GM18520 (cell line): Measurements from ENCODE around the gene TBCEL.
"Not testable (repeated sequence)": the region's sequence is repeated elsewhere in the genome, so short reads cannot be mapped to it uniquely, and the experiment has no call there.

Experiments
- ATAC-seq: cut with Tn5 transposase; IDR thresholded peaks from one replicate; pipeline ENCODE4 v1.9.1; 2021; ENCODE audit not compliant: unreplicated experiment

The TBCEL gene

DNA sequence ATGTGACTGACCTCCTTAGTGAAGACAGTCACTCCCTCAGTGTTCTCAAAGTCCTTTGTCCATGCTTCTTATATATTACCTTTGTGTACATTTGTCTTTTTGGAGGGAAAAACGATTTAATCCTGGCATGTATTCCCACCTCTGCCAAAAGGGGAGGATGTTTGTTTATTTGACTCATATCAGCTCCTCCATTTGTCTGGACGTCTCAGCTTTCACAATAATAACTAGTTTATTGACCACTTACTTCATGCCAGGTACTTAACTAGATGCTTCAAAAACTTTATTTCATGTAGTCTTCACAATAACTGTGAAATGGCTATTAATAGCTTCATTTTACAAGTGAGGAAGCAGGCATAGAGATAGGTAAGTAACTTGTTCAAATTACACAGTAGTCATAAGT, 5.3 kb downstream of the TBCEL start:
- no peak for ATAC-seq

DNA sequence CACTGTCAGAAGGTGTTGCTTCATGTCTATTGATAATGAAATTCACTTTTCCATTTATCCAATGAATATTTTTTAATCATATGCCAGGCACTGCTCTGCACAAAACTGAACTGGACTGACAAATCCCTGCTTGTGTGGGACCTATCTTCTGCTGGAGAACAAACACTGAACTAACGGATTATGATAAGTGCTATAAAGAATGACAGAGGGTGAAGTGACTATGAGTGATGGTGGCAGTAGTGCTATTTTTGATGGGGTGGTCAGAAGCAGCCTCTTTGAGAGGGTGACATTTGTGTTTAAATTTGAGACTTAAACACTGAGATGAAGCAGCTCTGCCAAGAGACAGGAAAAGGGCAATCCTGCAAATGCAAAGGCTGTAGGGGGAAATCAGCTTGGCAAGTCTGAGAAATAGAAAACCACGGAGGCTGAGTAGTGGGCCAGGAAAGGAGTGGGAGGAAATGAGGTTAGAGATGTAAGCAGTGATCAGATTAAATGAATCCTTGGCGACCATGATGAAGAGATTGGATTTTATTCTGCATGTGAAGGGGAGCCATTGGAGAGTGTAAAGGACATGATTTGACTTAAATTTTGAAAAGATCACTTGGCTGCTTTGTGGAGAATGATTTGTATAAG, 6.0 kb downstream of the TBCEL start:
- no peak for ATAC-seq

DNA sequence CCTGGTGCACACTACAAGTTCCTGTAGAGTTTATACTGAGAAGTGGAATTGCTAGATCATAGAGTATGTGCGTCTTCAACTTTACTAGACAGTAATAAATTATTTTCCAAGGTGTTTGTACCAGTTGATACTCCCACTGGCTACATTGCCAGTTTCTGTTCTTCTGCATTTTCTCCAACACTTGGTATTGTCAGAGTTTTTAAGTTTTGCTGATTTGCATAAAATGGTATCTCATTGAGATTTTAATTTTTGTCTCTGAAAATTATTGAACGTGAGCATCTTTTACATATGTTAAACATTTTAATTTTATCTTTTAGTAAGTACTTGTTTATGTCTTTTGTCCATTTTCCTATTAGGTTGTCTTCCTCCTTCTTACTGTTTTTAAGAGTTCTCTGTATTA, 7.3 kb downstream of the TBCEL start:
- no peak for ATAC-seq

DNA sequence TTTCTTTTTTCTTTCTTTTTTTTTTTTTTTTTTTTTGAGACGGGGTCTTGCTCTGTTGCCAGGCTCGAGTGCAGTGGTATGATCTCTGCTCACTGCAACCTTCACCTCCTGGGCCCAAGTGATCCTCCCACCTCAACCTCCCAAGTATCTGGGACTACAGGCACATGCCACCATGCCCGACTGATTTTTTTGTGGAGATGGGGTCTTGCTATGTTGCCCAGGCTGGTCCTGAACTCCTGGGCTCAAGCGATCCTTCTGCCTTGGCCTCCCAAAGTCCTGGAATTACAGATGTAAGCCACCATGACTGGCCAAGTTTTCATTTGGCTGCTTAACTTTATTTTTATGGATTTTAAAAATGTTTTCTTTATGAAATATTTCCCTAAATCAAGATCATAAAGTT, 7.7 kb downstream of the TBCEL start:
- not testable (repeated sequence) for ATAC-seq

DNA sequence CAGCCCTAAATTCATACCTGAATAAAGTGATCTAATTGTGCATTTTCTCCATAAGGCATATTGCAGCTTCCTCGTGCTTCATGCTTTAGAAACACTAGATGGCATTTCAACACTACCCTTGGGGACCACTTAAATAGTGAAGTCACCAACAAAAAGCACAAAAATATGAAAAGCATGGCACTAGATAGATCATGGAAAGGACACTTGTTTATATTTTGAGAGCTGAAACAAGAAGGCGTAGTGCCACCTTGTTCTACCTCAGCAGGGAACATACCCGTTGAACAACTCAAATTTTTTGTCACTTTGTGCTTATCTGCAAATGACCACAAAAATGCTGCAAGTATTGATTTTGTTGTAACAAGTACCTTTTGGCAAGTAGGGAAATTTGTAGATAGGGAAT, 8.6 kb downstream of the TBCEL start:
- no peak for ATAC-seq

DNA sequence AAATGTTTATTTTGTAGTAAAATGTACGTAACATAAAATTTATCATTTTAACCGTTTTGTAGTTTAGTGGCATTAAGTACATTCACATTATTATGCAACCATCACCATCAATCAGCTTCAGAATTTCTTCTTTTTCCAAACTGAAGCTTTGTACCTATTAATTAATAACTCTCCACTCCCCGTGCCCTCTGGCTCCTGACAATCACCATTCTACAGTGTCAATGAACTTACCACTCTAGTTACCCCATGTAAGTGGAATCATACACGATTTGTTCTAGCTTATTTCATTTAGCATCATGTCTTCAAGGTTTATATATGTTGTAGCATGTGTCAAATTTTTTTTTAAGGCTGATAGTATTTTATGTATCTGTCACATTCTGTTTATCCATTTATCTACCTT, 9.7 kb downstream of the TBCEL start:
- ATAC-seq, result no peak

DNA sequence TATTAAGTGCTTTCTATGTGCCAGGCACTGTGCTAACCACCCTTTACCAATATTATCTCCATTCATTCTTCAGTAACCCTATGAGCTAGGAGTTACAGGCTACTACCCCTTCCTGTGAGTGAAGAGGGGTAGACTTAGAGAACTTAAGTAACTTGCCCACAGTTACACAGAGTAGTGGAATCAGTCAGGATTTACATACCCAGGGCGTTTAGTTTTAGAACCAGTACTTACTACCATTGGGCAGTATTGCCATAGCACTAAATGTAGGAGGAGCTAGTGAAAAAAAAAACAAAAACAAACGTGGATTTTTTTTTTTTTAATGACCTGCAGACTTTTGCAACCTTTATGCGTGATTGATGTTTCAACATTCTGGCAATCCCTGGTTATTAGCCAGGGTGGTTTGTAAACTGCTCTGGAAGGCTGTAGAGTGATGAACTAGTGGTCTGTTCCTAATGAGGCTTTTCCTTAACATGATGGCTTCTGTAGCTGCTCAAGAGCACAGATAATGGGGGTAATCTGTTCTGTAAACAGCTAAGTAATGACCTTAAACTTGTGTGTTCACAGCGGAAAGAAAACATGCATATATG, 11.4 kb downstream of the TBCEL start:
- ATAC-seq, result no peak

DNA sequence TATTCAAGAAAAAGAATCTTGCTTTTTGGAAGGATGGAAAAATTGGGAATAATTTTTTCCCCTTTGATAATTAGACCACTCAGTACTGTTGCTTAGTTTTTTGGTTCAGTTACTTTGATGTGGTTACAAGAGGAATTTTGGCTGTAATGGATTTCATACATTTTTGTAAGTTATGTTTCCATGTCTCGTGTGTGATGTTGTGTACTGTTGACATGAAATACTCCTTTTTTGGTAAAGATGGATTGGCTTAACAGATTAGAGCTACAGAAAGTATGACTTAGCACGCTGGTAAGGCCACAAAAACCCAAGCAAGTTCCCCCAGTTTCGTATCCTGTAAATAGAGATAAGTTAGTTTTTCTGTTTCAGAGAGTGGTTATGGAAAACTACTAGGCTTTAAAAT, 11.9 kb downstream of the TBCEL start:
- ATAC-seq, result no peak

DNA sequence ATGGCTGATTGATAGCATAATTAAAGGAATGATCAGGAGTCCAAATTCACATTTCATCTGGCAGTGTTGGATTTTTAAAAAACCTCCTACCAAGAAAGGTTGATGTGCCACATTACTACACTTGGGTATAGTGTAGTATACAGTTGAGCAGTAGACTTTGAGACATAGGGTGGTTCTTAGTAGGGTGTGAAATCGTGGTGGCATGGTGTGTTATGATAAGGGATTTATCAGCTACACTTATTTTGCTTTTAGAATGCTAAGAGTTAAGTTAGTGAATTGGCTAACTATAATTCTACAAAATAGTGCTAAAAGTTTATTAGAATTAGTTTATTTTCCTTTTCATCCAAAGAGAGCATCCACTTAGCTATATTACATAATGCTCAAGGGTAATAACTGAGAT, 13.1 kb downstream of the TBCEL start:
- no peak for ATAC-seq

DNA sequence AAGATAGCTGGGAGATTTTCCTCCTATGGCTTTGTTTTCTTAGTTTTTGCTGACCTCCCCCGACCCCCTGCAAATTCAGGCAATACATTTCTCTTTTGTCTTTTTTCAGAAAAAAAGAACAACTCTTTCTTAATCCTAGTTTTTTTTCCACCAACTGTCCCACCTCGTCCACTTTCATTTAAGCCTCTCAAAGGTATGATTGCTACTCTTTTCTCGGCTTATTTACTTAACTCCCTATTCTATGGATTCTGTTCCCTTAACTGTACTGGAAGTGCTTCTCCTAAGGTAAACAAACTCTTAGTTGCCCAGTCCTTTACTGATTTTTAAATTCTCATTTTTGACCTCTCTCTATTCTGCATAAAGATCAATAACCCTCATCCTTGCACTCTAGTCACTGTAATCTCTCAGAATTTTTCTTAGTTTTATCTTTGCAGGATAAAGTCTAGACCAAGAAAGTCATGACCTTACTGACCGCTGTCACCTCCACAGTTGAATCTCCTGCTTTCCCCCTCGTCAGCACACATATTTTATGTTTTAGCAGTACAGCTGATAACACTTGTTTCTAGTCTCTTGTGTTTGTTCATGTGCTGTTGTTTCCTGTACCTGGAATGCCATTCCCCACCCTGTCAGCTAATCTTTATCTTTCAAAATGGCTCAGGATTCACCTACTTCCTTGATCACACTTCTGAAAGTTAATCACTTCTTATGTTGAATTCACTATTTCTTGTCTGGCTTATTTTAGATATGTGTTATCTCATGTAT, 14.9 kb downstream of the TBCEL start:
- no peak for ATAC-seq

DNA sequence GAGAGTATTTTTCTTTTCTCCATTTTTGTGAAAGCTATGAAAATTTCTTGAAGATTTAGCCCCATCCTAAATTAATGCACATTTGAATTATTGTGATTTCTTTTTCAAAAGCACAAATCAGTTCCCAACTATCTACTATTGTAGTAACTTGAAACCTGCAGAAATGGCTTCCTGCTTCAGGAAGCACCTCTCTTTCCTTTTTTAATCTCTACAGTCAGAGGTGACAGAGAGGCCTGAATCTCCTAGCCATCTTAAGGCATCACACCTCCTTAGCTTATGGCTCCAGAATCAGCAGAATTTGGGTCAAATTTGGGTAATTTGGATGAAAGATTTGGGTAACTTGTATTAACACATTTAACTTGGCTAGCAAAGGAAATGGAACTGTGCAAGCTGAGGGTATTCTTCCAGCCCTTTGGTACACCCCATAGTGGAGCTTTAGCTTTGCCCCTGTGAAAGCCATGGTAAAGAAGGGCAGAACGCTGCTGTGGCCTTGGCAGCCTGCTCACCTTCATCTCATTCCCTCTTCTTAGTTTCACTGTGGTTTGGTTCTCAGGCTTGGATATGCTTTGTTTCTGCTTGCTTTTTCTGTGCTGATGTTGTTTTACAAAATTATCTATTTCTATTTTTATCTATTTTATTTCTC, 16.2 kb downstream of the TBCEL start:
- ATAC-seq, result no peak

DNA sequence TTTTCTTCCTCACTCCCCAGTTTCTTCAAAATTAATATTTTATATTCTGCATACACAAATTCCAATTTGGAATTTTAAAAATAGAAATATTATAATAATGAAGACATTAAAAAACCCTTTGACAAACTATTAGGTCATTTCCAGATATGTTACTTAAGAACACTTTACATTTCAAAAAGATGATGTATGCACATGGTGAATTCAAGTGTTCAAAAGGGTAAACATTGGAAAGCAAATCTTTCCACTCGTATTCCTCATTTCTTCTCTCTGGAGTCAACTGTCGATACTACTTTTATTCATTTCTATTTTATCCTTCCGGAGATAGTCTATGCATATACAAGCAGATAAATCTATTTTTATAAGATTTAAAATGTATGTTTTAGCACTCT, 16.7 kb downstream of the TBCEL start:
- no peak for ATAC-seq

DNA sequence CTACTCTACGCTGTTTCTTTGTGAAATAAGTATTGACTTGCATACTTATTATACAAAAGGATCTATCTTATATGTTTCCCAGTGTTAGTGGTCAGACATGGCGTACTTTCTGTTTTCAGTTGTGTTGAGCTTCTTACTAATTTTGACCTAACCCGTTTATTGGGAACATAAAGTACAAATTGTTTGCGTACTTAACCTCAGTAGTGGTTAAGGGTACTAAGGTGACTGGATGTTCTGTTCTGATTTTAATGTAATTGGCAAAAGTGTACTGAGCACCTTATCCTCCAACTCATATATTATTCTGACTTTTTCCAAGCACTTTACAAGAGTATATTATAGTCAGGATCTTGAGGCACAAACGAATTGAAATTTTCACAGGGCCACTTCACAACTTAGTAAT, 17.2 kb downstream of the TBCEL start:
- no peak for ATAC-seq

DNA sequence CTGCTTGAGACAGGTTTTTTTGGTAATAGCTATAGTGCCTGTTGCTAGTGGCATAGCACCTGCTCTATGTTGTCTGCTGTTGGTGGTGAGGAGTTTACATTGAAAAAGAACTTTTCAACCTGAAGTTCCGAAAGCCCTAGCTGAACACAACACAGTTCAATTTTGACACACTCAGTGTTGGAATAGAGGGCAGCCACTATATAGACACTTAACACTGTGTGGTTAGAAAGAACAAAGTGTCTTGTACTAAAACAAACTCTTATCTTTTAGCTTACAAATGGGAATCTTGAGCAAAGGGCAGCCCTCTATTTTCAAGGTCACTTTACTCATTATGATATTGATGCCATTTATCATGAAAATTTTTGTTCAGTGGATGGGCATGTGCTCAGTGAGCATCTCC, 18.4 kb downstream of the TBCEL start:
- no peak for ATAC-seq

DNA sequence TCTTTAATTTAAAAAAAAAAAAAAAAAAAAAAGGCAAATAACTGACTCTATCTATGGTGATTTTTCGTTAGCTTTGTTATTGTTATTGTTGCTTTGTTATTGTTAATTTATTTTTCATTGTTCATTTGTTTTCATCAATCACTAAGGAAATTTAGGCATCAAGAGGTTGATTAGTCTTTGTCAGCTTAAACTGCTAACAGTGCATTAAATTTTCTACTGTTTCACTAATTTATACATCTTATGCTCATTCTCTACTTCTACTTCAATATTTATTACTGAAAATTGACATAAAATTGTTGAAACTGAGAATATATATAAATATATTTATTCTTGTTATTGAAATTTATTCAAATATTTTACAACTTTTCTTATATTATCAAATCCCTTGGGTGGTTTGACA, 24.0 kb downstream of the TBCEL start:
- ATAC-seq, result no peak

DNA sequence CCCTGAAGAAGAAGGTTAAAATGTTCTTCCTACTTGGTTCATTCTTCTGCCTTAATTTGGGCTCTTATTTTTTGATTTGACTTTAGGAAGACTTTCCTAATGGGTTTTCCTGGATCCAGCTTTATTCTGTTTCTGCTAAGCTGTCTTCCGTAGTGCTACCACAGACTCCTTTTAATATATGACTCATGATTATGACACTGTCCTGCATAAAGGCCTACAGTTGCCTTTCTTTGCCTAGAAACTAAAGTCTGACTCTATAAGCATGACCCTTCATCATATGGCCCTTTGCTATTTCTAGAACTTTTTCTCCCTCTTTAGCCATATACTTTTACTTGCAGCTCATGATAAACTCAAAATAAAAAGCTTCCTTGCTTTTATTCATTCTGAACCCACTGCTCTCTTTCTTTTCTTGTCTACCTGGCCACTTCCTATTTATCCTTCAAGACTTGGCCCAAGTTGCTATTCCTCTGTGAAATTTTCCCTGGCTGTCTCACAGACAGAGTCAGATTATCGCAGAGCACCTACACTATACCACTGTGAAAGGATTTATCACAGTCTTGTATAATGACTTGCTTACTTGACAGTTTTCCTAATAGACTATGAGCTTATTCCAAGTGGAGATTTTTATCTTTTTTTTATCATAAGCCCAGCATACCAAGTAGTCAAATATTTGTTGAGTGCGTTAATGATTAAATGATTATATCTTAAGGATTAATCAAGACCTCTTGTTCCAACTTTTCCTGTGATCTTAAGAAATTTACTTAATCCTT, 24.7 kb downstream of the TBCEL start:
- ATAC-seq, result no peak

DNA sequence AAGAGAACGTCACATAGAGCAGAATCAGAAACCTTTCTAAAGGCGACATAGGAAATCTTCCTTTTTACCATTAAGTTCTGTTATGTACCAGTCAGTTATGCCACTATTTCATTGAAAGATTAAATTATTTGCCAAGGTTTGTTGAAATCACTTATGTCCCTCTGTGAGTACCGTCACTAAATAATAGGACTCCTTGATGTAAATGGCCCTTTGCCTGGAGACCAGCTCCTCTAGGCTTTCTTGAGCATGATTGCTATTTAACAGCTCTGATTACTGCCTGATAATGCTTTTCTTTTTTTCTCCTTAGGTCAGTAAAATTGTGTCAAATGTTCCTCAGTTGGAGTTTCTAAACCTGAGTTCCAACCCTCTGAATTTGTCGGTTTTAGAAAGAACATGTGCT, 29.3 kb downstream of the TBCEL start:
- ATAC-seq, result no peak

DNA sequence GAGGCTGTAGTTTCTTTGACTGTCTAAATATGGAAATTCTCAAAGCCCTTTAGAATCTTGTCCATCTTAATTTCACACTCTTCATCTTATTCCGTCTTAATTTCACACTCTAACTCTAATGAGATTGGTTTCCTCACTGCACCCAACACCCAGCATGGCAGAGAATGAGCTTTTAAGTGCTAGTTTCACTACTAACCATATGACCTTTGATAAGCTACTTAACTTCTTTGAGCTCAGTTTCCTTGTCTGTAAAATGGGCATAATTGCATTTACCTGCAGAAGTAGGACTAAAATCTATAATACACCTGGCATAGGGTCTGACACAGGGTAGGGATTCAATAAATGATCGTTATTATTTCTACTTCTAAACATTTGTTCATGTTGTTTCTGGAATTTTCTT, 30.4 kb downstream of the TBCEL start:
- ATAC-seq, result no peak

DNA sequence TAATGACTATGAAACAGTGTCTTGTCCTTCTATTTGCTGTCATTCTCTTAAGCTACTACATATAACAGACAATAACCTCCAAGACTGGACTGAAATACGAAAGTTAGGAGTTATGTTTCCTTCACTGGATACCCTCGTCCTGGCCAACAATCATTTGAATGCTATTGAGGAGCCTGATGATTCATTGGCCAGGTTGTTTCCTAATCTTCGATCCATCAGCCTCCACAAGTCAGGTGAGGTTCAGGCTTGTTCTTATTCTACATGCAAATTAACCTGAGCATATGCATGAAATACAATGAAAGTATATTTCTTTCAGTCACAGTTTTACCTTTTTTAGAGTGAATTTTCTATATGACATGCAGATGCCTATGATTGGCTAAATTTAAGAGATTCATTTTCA, 31.2 kb downstream of the TBCEL start:
- no peak for ATAC-seq

DNA sequence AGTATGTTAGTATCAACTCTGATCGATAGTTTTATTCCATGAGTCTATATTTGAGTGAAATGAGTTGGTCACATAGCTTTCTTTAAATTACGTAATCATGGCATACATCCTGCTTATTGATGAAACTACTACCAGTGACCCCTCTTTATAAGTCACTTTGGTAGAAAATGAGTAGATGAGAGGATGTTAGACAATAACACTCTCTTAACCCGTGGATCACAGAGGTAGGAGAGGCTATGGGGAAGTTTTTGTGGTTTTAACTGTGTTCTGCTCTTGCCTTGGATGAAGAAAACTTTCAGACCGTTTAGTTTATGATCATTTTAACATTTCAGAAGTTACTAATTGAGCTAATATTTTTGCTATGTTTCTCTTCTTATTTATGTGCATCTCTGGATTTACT, 34.0 kb downstream of the TBCEL start:
- no peak for ATAC-seq

DNA sequence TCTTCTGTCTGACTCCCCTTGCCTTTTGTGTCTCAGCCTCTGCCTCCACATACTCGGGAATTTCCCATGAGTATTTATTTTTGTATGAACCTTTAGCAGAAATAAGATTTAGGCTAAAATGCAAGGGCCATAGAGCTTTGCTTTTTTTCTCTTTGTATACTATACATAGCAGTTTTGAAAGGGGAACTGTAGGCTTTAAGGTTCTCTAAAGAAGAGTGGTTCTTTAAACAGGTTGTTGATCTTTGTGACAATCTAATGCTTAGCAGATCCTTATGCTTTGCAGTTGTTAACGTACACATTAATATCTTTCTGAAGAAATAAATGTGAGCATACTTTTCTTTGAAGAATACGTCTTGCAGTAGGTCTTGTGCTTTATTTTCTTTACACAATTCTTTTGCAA, 35.0 kb downstream of the TBCEL start:
- ATAC-seq, result no peak
